Stimulated activated CD8-positive, alpha-beta memory T cell treated with anti-CD3 and anti-CD28 coated beads, Interleukin-4, amount 100 ng/mL, for 48 hours (primary cell): ENCODE data around the gene ABTB2.
"Not testable (repeated sequence)": the region's sequence is repeated elsewhere in the genome, so short reads cannot be mapped to it uniquely, and the experiment has no call there.

Source experiments
- DNase-seq: peaks from one replicate; pipeline ENCODE4 v3.0.0-alpha.2; 2020

Gene ABTB2

DNA sequence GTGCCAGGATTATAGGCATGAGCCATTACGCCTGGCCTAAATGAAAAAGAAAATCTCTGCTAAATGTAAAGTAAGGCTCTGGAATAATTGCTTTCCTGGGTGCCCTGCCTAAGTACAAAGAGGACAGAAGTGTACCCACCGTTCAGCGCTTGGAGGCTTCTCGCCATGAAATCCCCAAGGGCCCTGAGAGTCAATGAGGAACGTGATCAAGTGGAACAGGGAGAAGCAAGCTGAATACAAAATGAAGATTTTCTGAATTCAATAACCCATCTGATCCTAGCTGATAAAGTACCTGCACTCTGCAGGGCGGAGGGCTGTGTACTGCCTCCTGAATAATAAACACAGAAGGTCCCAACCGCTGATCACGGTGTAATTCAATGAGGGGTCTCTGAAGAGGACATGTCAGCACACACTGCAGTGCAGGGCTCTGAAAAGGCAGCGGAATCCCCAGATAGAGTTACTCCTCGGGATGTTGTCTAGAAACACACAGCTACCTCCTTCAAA lies 97.7 kb downstream of the ABTB2 start:
- DNase-seq: no peak

DNA sequence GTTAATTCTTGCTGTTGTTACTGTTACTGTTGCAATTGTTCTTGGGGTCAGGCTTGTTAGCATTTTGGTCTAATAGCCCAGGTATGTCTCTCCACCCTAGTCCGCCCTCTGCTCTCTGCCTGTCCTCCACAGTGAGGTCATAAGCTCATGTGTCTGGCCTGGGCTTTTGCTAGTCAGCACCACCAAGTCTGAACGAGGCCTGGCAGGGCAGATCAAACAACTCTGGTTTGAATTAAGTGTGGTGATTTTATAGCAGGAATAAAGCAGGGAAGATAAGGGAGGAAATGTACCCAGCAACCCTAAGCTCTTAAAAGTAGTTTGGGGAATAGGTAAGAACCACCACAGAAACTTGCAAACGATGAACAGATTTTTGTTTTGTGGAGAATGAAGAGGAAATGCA lies 98.7 kb downstream of the ABTB2 start:
- DNase-seq: no peak

DNA sequence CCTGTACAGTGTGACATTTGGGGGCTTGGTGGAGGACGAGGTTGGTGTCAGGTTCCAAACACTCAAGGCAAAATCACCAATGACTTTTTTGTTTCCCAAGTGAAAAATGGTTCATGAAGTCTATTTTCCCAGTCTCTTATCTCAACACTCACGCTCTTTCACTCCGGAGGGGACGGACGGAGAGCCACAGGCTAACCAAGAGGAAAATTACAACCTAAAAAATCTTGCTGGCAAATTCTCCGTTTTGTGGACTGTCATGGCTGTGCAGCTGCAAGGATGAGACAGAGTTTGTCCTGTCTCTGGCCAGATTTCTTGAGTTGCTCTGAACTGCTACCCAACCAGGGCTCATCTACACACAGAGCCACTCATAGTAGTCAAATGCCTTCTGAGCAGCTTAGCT lies 101.2 kb downstream of the ABTB2 start:
- DNase-seq: no peak

DNA sequence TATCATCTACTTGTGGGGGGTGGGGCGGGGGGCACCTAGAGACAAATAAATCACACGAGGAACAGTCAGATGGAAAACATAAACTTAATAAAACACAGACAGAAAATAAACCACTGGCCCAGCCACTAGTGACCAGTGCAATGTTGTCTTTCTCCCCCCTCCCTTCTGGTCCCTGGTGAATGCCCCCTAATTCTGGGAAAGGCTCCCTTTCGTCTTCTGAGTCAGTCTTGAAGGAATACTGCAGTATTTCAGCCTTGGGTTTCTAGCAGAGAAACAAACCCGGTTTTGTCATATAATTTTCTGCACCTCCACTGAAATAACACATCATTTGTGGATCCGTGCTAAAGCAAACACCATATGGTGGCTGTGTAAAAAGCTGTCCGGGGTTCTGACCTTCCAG lies 101.7 kb downstream of the ABTB2 start:
- DNase-seq: no peak

DNA sequence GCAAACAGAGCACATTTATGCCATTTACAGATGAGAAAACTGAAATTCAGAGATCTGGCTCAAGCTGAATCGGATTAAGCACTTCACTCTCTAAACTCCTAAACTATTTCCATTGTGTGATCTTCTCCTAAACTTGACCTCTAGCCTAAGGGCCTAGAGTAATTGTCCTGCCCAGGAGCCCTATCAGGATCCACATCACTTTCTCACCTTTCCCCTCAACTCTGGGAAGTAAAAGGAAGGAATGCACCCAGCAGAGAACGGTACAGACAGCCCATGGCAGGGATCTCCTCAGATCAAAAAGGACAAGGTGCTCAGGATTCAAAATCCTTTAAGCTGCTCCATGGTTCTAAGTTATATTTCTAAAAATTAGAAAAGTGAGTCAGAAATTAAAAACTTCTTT lies 102.7 kb downstream of the ABTB2 start:
- no peak for DNase-seq

DNA sequence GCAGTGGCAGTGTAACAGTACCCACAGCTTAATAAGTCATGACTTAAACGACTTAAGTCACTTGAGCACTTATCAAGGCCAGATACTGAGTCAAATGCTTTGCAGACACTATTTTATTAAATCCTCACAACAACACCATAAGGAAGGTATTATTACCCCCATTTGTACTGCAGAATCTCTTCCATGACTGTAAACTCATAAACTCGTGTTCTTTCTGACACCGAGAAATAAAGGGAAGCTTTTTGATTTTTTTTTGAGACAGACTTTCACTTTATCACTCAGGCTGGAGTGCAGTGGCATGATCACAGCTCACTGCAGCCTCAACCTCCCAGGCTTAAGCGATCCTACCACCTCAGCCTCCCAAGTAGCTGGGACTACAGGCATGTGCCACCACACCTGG lies 103.8 kb downstream of the ABTB2 start:
- DNase-seq: no peak

DNA sequence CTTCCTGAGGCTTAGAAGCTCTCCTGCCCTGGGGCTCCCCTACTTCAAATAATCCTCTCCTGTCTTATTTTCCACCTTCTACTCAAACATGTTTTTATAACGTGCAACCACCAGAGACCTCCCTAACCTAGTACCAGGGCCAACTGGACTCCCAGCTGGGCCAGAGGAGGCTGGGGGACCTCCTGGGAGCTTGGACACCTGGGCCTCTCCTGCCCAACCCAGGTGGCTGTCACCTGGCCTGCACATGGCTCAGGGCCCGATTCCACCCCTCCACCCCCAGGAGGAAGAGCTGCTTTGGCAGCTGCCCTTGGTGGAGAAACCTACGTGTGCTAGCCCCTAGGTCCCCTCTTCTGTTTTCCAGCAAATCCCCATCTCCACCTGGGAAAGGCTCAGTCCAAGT lies 105.2 kb downstream of the ABTB2 start:
- no peak for DNase-seq

DNA sequence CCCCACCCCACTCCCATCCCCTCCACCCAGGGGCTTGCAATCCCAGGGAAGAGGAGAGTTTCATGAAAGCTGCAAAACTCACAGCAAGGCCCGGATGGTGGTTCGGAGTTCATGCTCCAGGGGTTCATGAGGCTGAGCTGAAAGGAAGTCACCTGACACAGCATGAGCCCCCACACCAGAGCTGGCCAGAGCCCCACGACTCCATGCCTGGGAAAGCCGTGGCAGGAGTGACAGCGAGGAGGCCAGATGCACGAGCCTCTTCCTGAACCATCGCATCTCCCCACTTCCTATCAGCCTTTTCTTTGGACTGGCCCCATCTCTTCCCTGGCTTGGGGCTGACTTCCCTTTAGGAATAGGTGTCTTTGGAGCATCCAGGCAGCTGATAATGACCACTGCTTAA lies 105.8 kb downstream of the ABTB2 start:
- no peak for DNase-seq

DNA sequence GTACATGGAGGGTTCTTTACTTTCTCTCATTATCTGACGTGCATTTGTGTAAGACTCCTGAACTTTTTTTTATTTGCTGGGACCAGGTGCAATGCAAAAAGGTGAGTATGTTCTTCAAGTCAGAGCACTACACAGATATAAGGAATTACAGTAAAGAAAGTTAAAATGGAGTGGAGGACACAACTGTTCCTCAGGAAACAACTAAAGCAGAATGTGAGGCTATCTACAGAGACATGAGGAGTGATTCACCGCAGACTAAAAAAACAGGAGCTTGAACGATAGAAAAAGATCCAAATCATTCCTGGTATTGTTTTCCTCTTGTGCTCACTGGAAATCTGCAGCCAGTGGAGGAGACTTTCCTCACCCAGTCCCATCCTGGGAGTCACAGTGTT lies 106.2 kb downstream of the ABTB2 start:
- no peak for DNase-seq

DNA sequence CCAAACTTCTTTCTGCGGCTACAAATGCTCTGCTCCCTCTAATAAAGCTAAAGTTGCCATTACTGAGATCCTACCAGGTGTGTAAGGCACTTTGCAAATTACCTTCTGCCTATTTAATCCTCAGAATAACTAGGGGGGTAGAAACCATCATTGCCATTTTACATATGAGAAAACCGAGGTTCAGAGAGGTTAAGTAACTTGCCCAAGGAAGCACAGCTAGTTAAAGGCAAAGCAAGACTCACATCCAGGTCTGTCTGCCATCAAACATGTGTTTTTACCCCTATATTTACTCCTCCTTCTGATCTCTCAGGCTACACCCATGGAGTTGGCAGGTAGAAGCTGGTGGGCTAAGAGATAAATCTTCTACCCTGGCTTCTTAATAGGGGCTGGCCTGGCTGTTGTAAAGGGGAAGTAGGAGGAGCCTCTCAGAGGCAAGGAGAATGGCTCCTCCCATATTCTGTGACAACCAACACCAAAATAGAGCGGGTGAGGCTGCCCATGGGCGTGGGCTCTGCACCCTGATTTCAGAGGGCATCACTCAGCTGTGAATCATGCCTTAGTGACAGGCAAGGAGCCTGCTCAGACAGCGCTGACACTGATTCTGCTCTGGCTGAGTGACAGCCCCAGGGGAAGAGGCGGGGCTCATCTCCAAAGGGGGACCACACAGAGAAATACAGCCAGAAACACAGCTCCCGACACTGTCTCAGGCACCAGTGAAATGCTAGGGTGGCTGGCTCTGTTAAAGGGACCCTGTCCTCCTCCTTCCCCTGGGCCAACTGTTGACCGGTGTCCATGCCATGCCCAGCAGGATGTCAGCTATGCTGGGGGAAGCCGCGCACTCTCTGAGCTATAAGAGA lies 106.8 kb downstream of the ABTB2 start:
- peak; percentile 80 for DNase-seq

DNA sequence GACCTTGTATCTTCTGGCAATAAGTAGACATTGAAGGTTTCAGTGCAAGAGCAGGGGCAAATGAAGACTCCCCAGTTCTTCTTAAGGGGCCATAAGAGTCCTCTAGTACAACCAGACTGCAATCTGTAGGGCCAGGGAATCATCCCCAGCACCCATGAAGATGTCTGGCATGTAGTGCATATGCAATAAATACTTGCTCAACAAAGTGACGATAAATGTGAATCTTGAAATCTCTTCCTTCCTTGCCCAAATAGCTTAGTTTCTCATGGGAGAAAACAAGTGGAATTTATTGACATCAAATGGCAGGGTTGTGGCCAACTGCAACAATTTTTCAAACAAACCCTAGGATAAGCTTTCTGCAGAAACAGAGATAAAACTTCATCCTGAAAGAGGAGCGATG lies 107.6 kb downstream of the ABTB2 start:
- no peak for DNase-seq

DNA sequence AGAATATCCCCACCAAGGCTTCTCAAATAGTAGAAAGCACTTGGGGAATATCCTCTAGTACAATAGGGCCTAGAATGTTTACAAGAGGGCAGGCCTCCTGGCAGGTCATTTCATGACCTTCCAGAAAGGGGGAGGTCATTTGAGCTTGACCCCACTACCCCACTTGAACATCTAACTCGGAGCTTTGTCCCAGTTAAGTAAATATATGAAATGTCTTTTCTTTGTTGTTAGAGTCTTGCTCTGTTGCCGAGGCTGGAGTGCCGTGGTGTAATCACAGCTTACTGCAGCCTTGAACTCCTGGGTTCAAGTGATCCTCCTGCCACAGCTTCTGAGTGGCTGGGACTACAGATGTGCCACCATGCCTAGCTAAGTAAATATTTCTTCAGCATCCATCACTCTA lies 108.4 kb downstream of the ABTB2 start:
- DNase-seq: no peak

DNA sequence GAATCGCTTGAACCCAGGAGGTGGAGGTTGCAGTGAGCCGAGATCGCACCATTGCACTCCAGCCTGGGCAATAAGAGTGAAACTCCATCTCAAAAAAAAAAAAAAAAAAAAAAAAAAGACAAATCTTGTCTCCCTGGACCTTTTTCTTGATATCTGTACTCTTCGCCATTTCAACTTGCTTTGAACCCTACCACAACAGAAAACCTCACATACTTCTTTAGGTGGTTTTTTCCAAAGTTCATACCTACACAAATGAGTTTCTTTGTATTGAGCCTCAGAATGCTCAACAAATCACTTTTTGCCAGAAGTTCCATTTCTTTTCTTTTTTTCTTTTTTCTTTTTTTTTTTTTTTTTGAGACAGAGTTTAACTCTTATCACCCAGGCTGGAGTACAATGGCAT lies 111.3 kb downstream of the ABTB2 start:
- not testable (repeated sequence) for DNase-seq

DNA sequence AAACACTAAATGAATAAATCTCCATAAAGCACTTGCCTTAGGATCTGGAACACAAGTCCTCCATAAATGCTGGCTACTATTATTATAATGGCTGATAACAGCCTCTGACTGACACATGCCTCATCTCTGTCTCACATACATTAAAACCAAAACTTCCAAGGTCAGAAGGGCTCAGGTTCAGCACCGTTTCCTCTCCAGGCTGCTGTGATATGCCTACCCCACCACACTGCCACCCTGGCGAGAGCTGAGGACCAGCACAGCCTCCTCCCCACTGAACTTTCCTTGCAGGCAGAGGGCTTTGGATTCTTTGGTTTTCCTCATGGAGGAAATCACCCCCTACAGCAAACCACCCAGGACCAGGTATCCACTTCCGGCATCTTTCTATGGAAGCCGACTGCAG lies 112.8 kb downstream of the ABTB2 start:
- peak; percentile 46 for DNase-seq

DNA sequence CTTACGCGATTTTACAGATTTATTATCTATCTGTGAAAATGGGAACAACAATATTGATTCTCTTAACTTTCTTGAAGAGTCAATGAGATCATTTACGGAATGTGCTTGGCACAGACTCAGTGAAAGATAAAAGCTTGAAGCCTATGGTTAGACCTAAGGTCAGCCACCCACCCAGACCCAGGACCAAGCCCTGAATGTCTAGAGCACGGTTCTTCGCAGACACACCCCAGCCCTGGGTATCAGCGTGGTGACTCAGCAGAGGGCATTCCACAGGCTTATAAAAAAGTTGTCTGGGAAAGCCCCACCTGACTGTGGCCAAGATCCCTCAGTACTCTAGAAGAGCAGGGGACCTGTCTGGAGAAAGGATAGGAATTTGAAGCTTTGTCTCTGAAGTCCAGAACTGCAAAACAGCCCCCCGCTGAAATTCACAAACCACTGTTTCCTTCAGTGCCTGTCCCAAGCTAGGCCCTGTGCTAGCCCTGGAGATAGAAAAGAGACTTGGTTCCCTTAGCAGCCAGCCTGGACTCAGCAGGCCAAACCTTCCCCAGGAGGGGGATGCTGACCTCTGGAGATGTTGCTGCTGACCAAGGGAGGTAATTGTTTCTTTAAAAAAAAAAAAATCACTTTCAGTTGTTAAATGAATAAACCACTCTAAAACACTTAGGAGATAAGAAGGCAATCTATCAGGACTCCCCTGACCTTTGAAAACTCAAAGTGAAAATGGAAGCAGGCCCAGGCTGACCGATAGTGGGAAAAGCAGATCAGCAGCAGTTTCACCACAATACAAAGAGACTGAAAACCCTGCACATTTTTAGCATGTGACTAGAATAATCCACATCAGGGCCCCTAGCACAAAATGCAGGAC lies 114.0 kb downstream of the ABTB2 start:
- peak; percentile 69 for DNase-seq

DNA sequence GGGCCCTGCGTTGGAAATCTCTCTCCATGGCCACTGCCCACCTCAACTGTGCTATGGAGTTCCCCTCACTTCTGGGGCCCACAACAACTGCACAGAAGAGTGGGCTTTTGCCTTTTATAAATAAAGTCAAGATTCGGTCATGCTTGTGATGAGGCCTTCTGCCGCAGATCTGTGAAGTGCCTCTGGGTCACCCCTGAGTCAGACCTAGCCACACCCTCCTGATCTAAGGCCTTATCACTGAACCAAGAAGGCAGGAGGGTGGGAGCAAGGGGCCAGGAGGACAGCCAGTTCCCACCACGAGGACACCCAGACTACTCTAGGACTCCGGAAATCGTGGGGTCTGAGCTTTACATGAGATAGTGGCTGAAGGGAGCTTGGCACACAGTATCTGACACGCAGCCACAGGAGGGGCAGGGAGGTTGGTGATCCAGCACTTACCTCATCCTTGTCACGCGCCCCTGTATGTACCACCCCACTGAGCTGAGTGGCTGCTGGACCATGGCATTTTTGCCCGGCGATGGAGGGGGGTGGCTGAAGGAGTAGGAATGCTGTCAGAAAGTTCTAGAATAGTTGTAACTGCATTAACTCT lies 115.7 kb downstream of the ABTB2 start:
- DNase-seq: no peak

DNA sequence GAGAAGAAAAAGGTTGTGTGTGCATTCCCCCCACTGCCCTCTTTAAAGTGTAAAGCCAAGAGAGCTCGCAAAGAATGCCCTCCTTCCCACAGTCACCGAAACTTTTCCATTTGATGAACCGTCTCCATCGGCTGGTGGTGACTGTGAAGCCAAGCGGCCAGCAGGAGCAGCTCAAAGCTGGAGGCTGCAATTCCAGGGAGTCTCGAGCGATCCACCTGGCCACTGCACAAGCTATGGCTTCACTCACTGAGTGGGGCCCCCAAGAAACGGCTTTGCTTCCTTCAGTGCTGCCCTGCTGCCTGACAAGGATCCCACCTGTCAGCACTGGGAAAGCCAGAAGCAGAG lies 117.7 kb downstream of the ABTB2 start:
- no peak for DNase-seq

DNA sequence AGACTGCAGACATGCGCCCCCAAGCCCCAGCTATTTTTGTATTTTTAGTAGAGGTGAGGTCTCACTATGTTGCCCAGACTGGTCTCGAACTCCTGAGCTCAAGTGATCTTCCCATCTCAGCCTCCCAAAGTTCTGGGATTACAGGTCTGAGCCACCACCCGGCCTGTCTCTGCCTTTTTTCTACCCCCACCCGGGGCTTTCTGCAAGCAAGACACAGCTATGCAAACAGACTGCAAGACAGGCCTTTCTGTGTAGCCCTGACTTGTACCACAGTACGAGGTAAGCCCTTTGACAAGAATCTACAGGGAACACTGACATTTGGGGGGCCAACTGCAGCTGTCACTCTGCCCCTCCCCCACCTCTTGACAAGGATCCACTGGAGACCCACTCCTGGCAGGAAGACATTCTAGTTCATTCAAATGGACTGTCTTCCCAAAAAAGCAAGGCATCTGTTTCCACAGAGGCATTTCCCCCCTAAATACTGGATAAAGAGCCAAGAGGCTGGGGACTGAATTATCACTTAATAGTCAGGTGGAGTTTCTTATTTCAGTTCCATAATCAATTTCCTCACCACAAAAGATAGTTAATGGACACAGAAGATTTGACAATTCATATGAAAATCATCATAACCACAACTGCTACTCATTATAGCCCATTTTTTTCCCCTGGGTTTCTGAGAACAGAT lies 118.2 kb downstream of the ABTB2 start:
- no peak for DNase-seq

DNA sequence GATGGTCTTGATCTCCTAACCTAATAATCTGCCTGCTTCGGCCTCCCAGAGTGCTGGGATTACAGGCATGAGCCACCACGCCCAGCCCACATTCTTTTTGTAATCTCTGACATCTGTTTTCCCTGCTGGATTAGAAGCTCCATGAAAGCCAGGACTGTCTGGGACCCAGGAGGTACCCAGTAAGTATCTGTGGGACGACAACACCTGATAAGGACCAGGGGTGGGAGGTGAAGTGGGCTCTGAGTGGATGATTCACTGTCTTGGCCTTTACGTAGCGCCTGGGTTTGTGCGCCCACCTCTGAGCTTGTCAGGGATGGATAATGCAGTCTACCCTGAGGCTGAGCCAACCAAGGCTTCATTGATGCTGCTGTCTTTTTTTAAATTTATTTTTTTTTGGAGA lies 118.8 kb downstream of the ABTB2 start:
- peak; percentile 42 for DNase-seq

DNA sequence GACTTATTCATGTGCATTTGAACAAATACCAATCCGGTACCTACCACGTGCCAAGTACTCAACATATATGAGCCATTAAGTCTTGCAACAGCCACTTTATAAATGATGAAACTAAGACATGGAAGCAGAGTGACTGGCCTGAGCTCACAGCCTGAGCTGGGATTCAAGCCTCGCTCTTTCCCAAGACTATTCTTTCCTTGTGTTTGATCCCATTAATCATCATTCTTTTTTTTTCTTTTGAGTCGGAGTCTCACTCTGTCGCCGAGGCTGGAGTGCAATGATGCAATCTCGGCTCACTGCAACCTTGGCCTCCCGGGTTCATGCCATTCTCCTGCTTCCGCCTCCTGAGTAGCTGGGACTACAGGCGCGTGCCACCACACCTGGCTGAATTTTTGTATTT lies 119.3 kb downstream of the ABTB2 start:
- no peak for DNase-seq

DNA sequence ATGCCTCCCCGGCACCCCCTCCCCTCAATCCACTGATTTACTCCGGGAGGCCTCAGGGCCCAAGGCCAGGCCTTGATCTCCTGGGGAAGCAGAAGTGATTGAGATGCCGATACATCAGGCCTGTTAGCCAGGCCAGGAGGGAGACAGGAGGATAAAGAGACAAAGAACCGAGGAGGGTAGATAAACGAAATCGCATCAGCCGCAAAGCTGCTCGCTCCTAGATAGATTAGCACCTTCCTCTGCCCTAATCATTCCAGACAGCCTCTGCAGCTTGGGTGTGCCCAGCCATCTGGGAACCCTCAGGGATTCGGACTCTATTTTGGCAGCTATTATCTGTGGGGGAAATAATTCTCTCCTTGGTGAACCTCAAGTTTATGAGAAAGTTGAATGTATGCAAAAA lies 121.2 kb downstream of the ABTB2 start:
- DNase-seq: no peak

DNA sequence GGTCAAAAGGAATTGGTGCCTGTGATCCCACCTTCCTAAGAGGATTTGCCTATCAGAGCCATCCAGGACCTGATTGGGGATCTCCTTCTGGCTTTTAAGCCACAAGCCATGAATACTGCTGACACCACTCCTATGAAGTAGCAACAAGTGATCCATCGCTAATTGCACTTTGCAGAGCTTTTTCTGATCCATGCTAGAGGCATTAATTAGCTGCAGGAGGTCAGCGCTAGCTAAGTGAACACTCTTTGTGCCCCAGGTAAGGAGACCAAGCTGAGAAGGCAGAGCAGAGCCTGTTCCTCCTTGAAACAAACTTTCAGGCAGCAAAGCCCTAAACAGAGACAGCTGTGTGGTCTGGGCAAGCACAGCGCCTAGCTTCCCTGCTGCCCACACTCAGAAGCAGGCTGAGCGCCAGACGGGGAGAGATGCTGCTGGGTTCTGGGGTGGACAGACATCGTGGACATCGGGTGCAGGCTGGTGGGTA lies 122.2 kb downstream of the ABTB2 start:
- DNase-seq: no peak

DNA sequence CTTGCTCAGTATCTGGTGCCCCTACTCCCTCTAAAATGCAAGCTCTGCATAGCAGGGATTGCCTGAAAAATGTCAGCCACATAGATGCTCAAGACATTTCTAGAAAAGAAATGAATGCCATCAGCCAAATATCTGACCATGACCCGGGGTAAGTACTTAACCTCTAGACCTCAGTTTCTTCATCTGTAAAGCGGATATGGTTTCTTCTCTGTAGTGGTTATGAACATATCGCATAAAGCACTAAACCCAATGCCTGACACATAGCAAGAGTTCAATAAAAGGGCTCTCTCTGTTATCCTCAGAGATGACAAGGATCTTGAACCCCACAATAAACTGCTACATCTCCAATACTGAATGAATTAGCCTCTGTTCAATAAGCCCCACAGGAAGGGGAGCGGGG lies 122.6 kb downstream of the ABTB2 start:
- DNase-seq: no peak
